ENCODE results near the gene RNF44.

RNF44 gene

GRCh38 chr5:176540476-176540899, 3.3 kb upstream of the RNF44 start:
- no peak for DNase-seq
- Histone ChIP-seq H3K4me1 (peaks cover 10% of the 10 kb centered on the region), H3K9me3 (no peaks in the 10 kb centered on the region), H3K4me3 (ENCODE audit: low read depth, low read length) (no peak overlapping the region), H3K27me3 (no peaks in the 10 kb centered on the region), H3K36me3 (no peaks in the 10 kb centered on the region; the same call in 1 of the 2 replicates)
- no peak for TF ChIP-seq CTCF (IDR thresholded peaks at IDR 0.05; ENCODE audit: low read depth, low read length)

GRCh38 chr5:176538989-176539384, 1.8 kb upstream of the RNF44 start:
- no peaks in the 10 kb centered on the region for H3K9me3 ChIP-seq
- H3K4me1 ChIP-seq: peaks cover 23% of the 10 kb centered on the region
- DNase-seq: no peak

GRCh38 chr5:176538230-176538988, 1.2 kb upstream of the RNF44 start:
- Histone ChIP-seq H3K4me3 (ENCODE audit: low read depth, low read length) (peak overlapping the region; percentile 99), H3K4me1 (peaks cover 26% of the 10 kb centered on the region), H3K27me3 (no peaks in the 10 kb centered on the region), H3K36me3 (peaks cover 15% of the 10 kb centered on the region), H3K9me3 (no peaks in the 10 kb centered on the region)
- no peak for DNase-seq
- TF ChIP-seq CTCF (IDR thresholded peaks at IDR 0.05; ENCODE audit: low read depth, low read length): no peak; the same call in 1 of the 2 replicates

More at GRCh38 chr5:176538989-176539384, 1.8 kb upstream of the RNF44 start:
- H3K27me3 ChIP-seq: no peaks in the 10 kb centered on the region
- no peak for TF ChIP-seq CTCF (IDR thresholded peaks at IDR 0.05; ENCODE audit: low read depth, low read length)
- no peak overlapping the region for H3K4me3 ChIP-seq (ENCODE audit: low read depth, low read length)
- H3K36me3 ChIP-seq: peaks cover 13% of the 10 kb centered on the region

- peaks cover 30% of the 10 kb centered on the region for H3K4me1 ChIP-seq
- peak overlapping the region; percentile 99 for H3K4me3 ChIP-seq (ENCODE audit: low read depth, low read length)
- H3K27me3 ChIP-seq: no peaks in the 10 kb centered on the region
- TF ChIP-seq CTCF (IDR thresholded peaks at IDR 0.05; ENCODE audit: low read depth, low read length): no peak
- peaks cover 21% of the 10 kb centered on the region for H3K36me3 ChIP-seq
- no peaks in the 10 kb centered on the region for H3K9me3 ChIP-seq
- peak; percentile 98 for DNase-seq
Measured at GRCh38 chr5:176537554-176538229, 490 bp upstream of the RNF44 start.

GRCh38 chr5:176536132-176536901, 885 bp downstream of the RNF44 start:
- H3K36me3 ChIP-seq: peaks cover 30% of the 10 kb centered on the region
- peaks cover 31% of the 10 kb centered on the region for H3K4me1 ChIP-seq
- DNase-seq: peak; percentile 82
- peak overlapping the region; percentile 99 for H3K4me3 ChIP-seq (ENCODE audit: low read depth, low read length)
- TF ChIP-seq CTCF (IDR thresholded peaks at IDR 0.05; ENCODE audit: low read depth, low read length): no peak
- H3K27me3 ChIP-seq: no peaks in the 10 kb centered on the region
- H3K9me3 ChIP-seq: no peaks in the 10 kb centered on the region

Measured in BE2C (cell line).